ENCODE data around the gene CLEC16A. TPM values are rescaled to one million over a fixed set of nuclear protein-coding genes. Genes with fewer than 3 reads are reported as not detected.
A peak's percentile ranks its signal among the peaks of the same experiment; 100 is the strongest.

Gene CLEC16A
- total RNA-seq, 4 donors from 2014 or later, result 38.2 to 153 (median 92.7) TPM

- TF ChIP-seq POLR2AphosphoS5 (IDR thresholded peaks at IDR 0.05), result no peak
- TF ChIP-seq EP300 (IDR thresholded peaks at IDR 0.05; ENCODE audit: low read depth), result no peak
- TF ChIP-seq POLR2A (IDR thresholded peaks at IDR 0.05), result no peak
- TF ChIP-seq, protein P1, sequence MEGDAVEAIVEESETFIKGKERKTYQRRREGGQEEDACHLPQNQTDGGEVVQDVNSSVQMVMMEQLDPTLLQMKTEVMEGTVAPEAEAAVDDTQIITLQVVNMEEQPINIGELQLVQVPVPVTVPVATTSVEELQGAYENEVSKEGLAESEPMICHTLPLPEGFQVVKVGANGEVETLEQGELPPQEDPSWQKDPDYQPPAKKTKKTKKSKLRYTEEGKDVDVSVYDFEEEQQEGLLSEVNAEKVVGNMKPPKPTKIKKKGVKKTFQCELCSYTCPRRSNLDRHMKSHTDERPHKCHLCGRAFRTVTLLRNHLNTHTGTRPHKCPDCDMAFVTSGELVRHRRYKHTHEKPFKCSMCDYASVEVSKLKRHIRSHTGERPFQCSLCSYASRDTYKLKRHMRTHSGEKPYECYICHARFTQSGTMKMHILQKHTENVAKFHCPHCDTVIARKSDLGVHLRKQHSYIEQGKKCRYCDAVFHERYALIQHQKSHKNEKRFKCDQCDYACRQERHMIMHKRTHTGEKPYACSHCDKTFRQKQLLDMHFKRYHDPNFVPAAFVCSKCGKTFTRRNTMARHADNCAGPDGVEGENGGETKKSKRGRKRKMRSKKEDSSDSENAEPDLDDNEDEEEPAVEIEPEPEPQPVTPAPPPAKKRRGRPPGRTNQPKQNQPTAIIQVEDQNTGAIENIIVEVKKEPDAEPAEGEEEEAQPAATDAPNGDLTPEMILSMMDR (IDR thresholded peaks at IDR 0.05), result no peak
- intact Hi-C loops (cut with DNase I; ENCODE audit: low total_unique reads), result no loop called here
- DNase-seq, result peak; percentile 24
- H3K27ac ChIP-seq, result no peak overlapping the region
- H3K36me3 ChIP-seq, result peaks cover 0 to 6% (median 0%) of the 10 kb centered on the region in 4 donors
- H3K4me1 ChIP-seq, result no peaks in the 10 kb centered on the region
- H3K27me3 ChIP-seq, result no peaks in the 10 kb centered on the region
- in situ Hi-C loops (cut with MboI; ENCODE audit: low pct_ligation_motif_present in 1 of 4, low pct_unique_long_range_greater_than_20kb in 1 of 4, low sequenced_read_pairs in 3 of 4), result no loop called here
- WGBS, 2 donors (ENCODE audit: low coverage in 1 of 2), result 73 to 96% methylated on average over 3 to 6 of the region's 6 CpGs
- H3K4me3 ChIP-seq, result no peak overlapping the region
- no peaks in the 10 kb centered on the region for H3K9me3 ChIP-seq
Measured at GRCh38 chr16:11180489-11180888, 236.1 kb downstream of the CLEC16A start.

DNA sequence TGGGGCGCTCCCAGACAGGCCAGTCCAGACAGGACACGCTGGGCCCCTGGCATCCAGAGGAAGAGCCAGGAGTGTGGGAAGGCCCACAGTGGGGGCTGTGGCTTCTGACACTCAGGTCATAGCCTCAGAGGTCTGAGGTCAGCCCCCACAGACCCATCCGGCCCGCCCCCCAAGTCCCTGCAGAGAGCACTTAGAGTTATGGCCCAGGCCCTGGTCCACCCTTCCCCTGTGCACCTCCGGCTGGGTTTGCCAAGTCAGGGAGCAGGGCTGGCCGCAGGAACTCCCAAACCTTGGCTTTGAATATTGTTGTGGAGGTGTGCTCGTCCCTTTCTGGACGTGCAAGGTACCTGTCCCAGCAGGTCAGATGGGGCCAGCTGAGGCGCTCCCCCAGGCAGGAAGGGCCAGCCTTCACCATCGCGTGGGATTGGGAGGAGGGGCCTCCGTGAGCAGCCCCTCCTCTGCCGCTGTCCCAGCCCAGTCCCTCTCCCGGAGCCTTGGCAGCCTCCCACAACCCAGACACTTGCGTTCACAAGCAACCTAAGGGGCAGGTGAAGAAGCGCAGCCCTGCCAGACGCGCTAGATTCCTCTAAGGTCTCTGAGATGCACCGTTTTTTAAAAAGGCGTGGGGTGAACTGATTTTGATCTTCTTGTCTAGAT lies 237.0 kb downstream of the CLEC16A start:
- in situ Hi-C loops (cut with MboI; ENCODE audit: low pct_ligation_motif_present in 1 of 4, low pct_unique_long_range_greater_than_20kb in 1 of 4, low sequenced_read_pairs in 3 of 4), result no loop called here
- DNase-seq, result no peak

GRCh38 chr16:11181899-11182279 lies 237.5 kb downstream of the CLEC16A start:
- peak; percentile 42 for DNase-seq
- in situ Hi-C loops (cut with MboI; ENCODE audit: low pct_ligation_motif_present in 1 of 4, low pct_unique_long_range_greater_than_20kb in 1 of 4, low sequenced_read_pairs in 3 of 4), result no loop called here
- H3K36me3 ChIP-seq, result peaks cover 0 to 6% (median 0%) of the 10 kb centered on the region in 4 donors
- no peaks in the 10 kb centered on the region for H3K4me1 ChIP-seq
- H3K27me3 ChIP-seq, result no peaks in the 10 kb centered on the region
- no peak overlapping the region for H3K4me3 ChIP-seq
- 50 to 56% methylated on average over 1 to 12 of the region's 12 CpGs for WGBS, 2 donors (ENCODE audit: low coverage in 1 of 2)
- no peak overlapping the region for H3K27ac ChIP-seq
- H3K9me3 ChIP-seq, result no peaks in the 10 kb centered on the region
- TF ChIP-seq EP300 (IDR thresholded peaks at IDR 0.05; ENCODE audit: low read depth) (no peak), POLR2A (IDR thresholded peaks at IDR 0.05) (no peak), POLR2AphosphoS5 (IDR thresholded peaks at IDR 0.05) (no peak)
- TF ChIP-seq, protein P1 (IDR thresholded peaks at IDR 0.05), result no peak
- intact Hi-C loops (cut with DNase I; ENCODE audit: low total_unique reads), result no loop called here

More for the DNA sequence above, 237.0 kb downstream of the CLEC16A start:
- Histone ChIP-seq H3K36me3 (peaks cover 0 to 6% (median 0%) of the 10 kb centered on the region in 4 donors), H3K27me3 (no peaks in the 10 kb centered on the region), H3K4me1 (no peaks in the 10 kb centered on the region), H3K4me3 (no peak overlapping the region), H3K9me3 (no peaks in the 10 kb centered on the region), H3K27ac (no peak overlapping the region)
- TF ChIP-seq POLR2A (IDR thresholded peaks at IDR 0.05) (no peak), EP300 (IDR thresholded peaks at IDR 0.05; ENCODE audit: low read depth) (no peak), POLR2AphosphoS5 (IDR thresholded peaks at IDR 0.05) (no peak)
- TF ChIP-seq, protein P1 (IDR thresholded peaks at IDR 0.05), result no peak
- intact Hi-C loops (cut with DNase I; ENCODE audit: low total_unique reads), result no loop called here
- WGBS, 2 donors (ENCODE audit: low coverage in 1 of 2), result 66 to 81% methylated on average over 2 to 20 of the region's 20 CpGs

- no peaks in the 10 kb centered on the region for H3K4me1 ChIP-seq
- H3K27me3 ChIP-seq, result no peaks in the 10 kb centered on the region
- no peaks in the 10 kb centered on the region for H3K9me3 ChIP-seq
- no peak for TF ChIP-seq POLR2A (IDR thresholded peaks at IDR 0.05)
- no peak for TF ChIP-seq EP300 (IDR thresholded peaks at IDR 0.05; ENCODE audit: low read depth)
- no peak for TF ChIP-seq POLR2AphosphoS5 (IDR thresholded peaks at IDR 0.05)
- WGBS, 2 donors (ENCODE audit: low coverage in 1 of 2), result 92% methylated on average over 11 of the region's 14 CpGs; no CpG with 5 or more reads in 1 of the 2 donors
- intact Hi-C loops (cut with DNase I; ENCODE audit: low total_unique reads), result no loop called here
- no peak overlapping the region for H3K4me3 ChIP-seq
- in situ Hi-C loops (cut with MboI; ENCODE audit: low pct_ligation_motif_present in 1 of 4, low pct_unique_long_range_greater_than_20kb in 1 of 4, low sequenced_read_pairs in 3 of 4), result no loop called here
- no peak overlapping the region for H3K27ac ChIP-seq
- peaks cover 0 to 6% (median 0%) of the 10 kb centered on the region in 4 donors for H3K36me3 ChIP-seq
- DNase-seq, result no peak
Measured at GRCh38 chr16:11182411-11182810, 238.0 kb downstream of the CLEC16A start.

All from transverse colon (tissue), 4 donors.